Measurements from ENCODE around the gene KDM6B. TPM values are rescaled to one million over a fixed set of nuclear protein-coding genes. Genes with fewer than 3 reads are reported as not detected.

Gene KDM6B
- total and polyA plus RNA-seq, 2 experiments from 2014 or later = 9.7 to 20.8 TPM

DNA sequence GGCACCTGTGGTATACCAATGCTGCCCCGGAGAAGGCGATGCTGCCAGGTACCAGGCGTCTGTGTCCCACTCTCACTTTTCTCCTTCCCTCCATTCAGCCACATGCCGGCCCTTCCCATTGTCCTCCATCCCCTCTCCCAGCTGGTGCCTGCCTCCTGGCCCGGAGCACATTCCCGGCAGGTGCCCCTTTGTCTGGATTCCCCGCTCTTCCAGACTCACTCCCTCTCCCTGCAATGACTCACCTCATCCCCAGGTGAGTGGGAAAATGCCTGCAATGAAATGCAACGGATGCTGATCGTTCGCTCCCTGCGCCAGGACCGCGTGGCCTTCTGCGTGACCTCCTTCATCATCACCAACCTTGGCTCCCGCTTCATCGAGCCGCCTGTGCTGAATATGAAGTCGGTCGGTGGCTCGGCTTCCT lies 10.4 kb upstream of the KDM6B start:
- no peaks in the 10 kb centered on the region for H3K27me3 ChIP-seq
- no peaks in the 10 kb centered on the region for H3K9me3 ChIP-seq (ENCODE audit: low read depth)
- DNase-seq (ENCODE audit: low read depth in 1 of 2, low spot score in 1 of 2) = no peak
- no peaks in the 10 kb centered on the region for H3K4me1 ChIP-seq (ENCODE audit: low read depth)
- H3K36me3 ChIP-seq = no peaks in the 10 kb centered on the region
- TF ChIP-seq, protein P1, sequence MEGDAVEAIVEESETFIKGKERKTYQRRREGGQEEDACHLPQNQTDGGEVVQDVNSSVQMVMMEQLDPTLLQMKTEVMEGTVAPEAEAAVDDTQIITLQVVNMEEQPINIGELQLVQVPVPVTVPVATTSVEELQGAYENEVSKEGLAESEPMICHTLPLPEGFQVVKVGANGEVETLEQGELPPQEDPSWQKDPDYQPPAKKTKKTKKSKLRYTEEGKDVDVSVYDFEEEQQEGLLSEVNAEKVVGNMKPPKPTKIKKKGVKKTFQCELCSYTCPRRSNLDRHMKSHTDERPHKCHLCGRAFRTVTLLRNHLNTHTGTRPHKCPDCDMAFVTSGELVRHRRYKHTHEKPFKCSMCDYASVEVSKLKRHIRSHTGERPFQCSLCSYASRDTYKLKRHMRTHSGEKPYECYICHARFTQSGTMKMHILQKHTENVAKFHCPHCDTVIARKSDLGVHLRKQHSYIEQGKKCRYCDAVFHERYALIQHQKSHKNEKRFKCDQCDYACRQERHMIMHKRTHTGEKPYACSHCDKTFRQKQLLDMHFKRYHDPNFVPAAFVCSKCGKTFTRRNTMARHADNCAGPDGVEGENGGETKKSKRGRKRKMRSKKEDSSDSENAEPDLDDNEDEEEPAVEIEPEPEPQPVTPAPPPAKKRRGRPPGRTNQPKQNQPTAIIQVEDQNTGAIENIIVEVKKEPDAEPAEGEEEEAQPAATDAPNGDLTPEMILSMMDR (IDR thresholded peaks at IDR 0.05; ENCODE audit: low read depth, low read length) = no peak
- no peak overlapping the region for H3K27ac ChIP-seq
- H3K4me3 ChIP-seq = no peak overlapping the region

DNA sequence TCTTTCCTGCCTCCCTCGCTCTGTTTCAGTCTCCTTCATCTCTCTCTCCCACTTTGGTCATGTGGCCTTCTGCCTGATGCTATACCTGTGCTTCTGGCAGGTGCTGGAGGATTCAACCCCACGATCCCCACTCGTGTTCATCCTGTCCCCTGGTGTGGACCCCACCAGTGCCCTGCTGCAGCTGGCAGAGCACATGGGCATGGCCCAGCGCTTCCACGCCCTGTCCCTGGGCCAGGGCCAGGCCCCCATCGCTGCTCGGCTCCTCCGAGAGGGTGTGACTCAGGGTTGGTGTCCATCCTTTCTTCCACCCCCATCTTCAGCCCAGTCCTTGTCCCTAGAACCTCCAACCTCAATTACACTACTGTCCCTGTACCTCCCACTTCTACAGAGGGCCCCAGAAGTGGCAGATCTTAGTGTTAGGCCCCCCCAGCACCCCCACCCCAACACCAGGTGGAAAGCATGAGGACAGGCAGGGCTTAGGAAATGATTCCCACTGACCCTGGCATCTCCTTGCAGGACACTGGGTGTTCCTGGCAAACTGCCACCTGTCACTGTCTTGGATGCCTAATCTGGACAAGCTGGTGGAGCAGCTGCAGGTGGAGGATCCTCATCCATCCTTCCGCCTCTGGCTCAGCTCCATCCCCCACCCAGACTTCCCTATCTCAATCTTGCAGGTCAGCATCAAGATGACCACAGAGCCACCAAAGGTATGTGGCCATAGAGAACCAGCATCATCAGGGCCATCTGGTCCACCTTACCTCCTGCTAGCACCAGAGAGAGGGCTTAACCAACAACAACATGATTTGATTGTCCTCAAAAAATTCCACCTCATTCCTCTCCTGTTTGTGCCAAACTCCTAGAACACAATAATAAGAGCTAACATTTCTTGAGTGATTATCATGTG lies 9.7 kb upstream of the KDM6B start:
- DNase-seq (ENCODE audit: low read depth in 1 of 2, low spot score in 1 of 2) = no peak
- TF ChIP-seq, protein P1 (IDR thresholded peaks at IDR 0.05; ENCODE audit: low read depth, low read length) = no peak

DNA sequence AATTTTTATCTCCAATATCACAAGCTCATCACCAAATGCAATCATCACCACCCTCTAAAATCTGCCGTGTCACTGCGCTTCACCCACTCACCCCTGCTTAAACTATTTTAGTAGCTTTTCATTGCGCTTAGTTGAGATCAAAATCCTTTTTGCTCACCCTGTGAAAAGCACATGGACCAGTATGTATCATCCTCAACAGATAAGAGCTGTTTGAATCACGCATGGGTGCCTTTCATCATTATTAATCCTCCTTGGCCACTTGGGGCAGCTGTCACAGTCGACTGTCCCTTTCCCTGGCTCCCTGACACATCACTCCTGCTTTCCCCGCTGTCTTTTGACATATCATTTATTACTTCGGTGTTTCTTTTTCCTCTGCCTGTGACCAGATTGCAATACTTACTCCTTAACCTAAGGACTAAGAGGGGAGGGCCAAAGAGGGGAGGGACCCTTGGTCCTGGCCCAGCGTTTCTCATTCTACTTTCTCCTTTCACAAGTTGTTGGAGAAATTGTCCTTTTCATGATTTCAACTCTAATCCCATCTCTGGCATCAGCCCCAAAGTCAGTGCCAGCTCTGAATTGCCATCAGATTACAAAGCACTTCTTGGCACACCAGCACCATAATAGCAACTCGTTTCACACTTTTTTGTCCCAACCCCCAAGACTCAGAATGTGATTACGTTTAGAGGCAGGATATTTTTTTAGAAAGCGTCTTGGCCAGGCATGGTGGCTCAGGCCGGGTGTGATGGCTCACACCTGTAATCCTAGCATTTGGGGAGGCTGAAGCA lies 8.6 kb upstream of the KDM6B start:
- no peaks in the 10 kb centered on the region for H3K27me3 ChIP-seq
- H3K27ac ChIP-seq = no peak overlapping the region
- no peaks in the 10 kb centered on the region for H3K36me3 ChIP-seq
- no peak overlapping the region for H3K4me3 ChIP-seq
- no peaks in the 10 kb centered on the region for H3K9me3 ChIP-seq (ENCODE audit: low read depth)
- no peaks in the 10 kb centered on the region for H3K4me1 ChIP-seq (ENCODE audit: low read depth)
- TF ChIP-seq, protein P1 (IDR thresholded peaks at IDR 0.05; ENCODE audit: low read depth, low read length) = no peak
- DNase-seq (ENCODE audit: low read depth in 1 of 2, low spot score in 1 of 2) = peak in 1 of 2 donors; percentile 50

More for the DNA sequence above, 9.7 kb upstream of the KDM6B start:
- no peak overlapping the region for H3K27ac ChIP-seq
- H3K4me1 ChIP-seq (ENCODE audit: low read depth) = no peaks in the 10 kb centered on the region
- no peak overlapping the region for H3K4me3 ChIP-seq
- no peaks in the 10 kb centered on the region for H3K9me3 ChIP-seq (ENCODE audit: low read depth)
- no peaks in the 10 kb centered on the region for H3K36me3 ChIP-seq
- H3K27me3 ChIP-seq = no peaks in the 10 kb centered on the region

DNA sequence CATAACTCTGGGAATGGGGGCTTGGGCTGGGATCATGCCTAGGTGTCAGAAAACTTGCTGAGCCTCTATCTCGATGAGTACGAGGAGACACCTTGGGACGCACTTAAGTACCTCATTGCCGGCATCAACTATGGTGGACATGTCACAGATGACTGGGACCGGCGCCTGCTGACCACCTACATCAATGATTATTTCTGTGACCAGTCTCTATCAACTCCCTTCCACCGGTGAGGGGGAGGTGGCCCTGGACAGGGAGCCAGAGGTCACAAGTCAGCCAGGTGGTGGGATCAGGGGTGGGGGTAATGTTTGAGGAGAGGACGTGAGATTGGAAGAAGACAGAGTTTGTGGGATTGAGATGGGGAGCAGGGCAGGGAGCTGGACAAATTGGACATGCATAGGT lies 3.4 kb upstream of the KDM6B start:
- Histone ChIP-seq H3K36me3 (no peaks in the 10 kb centered on the region), H3K27me3 (no peaks in the 10 kb centered on the region), H3K9me3 (ENCODE audit: low read depth) (no peaks in the 10 kb centered on the region), H3K4me3 (no peak overlapping the region), H3K27ac (no peak overlapping the region), H3K4me1 (ENCODE audit: low read depth) (peaks cover 5% of the 10 kb centered on the region)
- no peak for DNase-seq (ENCODE audit: low read depth in 1 of 2, low spot score in 1 of 2)
- TF ChIP-seq, protein P1 (IDR thresholded peaks at IDR 0.05; ENCODE audit: low read depth, low read length) = no peak

DNA sequence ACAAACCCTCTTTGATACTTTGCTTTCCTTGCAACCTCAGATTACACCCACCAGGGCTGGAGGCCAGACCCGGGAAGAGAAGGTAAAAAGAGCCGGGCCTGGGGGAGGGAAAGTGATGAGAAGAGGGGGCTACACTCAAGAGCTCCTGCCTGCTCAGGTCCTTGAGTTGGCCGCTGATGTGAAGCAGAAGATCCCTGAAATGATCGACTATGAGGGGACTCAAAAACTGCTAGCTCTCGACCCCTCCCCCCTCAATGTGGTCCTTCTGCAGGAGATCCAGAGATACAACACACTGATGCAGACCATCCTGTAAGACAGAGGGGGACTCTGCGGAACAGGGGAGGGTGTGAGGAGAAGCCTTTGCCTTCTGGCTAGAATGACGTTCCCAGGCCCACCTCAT lies 2.8 kb upstream of the KDM6B start:
- peaks cover 5% of the 10 kb centered on the region for H3K4me1 ChIP-seq (ENCODE audit: low read depth)
- no peaks in the 10 kb centered on the region for H3K36me3 ChIP-seq
- TF ChIP-seq, protein P1 (IDR thresholded peaks at IDR 0.05; ENCODE audit: low read depth, low read length) = no peak
- no peak overlapping the region for H3K27ac ChIP-seq
- no peaks in the 10 kb centered on the region for H3K27me3 ChIP-seq
- H3K9me3 ChIP-seq (ENCODE audit: low read depth) = no peaks in the 10 kb centered on the region
- no peak overlapping the region for H3K4me3 ChIP-seq
- DNase-seq (ENCODE audit: low read depth in 1 of 2, low spot score in 1 of 2) = no peak

All from cardiac muscle cell (in vitro differentiated cells and primary cell).